Fibroblast of mammary gland (primary cell): ENCODE results near the gene TBC1D22A.

ENCODE experiments used
- DNase-seq: peaks from one replicate; pipeline ENCODE4 v3.0.0-alpha.2; 2010; ENCODE audit warnings: low read depth
- H3K4me3 ChIP-seq: 2 replicates; pipeline ENCODE4 v1.5.1; 2011; ENCODE audit warnings: low read depth, mild to moderate bottlenecking, low read length, moderate library complexity; ENCODE audit not compliant: control insufficient read depth
- TF ChIP-seq, protein P1 (sequence below): conservative IDR thresholded peaks from 2 replicates; pipeline ENCODE4 v1.5.1; 2011; ENCODE audit warnings: low read depth, low read length, inconsistent platforms; ENCODE audit not compliant: control insufficient read depth, insufficient read depth

TBC1D22A gene

DNA sequence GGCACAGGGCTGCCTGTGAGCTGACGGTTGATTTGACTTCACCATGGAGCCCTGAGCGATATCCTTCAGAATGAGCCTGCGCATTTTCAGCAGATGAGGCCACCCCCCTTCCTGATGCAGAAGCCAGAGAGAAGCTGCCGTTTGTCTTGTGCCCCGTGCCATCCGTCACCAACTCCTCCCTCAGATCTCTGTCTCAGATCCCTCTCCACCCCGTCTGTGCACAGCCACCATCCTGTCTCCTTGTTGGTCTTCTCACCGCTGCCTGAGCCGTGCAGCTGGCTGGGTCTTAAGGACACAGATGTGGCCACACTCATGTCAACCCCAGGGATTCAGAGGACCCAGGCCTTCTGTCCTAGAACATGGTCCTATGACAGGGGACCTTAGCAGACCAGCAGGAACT is 293.9 kb downstream of the TBC1D22A start:
- no peak for DNase-seq
- H3K4me3 ChIP-seq, result no peak overlapping the region
- TF ChIP-seq, protein P1, sequence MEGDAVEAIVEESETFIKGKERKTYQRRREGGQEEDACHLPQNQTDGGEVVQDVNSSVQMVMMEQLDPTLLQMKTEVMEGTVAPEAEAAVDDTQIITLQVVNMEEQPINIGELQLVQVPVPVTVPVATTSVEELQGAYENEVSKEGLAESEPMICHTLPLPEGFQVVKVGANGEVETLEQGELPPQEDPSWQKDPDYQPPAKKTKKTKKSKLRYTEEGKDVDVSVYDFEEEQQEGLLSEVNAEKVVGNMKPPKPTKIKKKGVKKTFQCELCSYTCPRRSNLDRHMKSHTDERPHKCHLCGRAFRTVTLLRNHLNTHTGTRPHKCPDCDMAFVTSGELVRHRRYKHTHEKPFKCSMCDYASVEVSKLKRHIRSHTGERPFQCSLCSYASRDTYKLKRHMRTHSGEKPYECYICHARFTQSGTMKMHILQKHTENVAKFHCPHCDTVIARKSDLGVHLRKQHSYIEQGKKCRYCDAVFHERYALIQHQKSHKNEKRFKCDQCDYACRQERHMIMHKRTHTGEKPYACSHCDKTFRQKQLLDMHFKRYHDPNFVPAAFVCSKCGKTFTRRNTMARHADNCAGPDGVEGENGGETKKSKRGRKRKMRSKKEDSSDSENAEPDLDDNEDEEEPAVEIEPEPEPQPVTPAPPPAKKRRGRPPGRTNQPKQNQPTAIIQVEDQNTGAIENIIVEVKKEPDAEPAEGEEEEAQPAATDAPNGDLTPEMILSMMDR, result no peak

DNA sequence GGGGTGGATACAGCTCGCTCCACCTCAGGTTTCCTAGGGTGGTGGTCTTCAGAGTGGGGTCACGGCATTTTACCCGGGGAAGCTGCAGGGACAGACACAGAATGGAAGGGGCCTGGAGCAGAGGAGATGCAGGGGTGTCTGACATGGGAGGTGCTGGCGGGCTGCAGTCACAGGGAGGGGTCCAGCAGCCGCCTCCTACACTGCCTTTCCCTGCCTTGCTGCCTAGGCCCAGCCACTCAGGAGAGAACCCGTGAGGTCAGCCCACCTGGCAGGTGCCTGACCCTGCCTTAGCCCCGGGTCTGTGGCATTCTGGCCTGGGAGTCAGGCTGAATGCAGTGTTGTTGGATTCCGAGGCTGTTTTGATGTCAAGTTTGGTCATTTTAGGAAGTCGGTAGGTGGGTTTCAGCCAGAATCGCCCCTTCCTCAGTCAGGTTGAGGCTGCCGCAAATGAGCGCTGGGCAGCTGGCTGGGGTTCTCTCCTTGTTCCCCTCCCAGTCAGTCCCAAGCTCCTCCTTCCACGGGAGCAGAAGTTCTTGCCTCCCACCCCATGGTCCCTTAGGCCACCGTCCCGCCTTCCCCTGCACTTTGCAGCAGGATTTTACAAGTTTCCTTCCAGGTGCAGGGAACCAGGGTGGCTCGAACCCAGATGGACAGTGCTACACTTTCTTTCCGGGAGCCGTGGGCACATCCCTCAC is 294.5 kb downstream of the TBC1D22A start:
- DNase-seq, result no peak
- TF ChIP-seq, protein P1, result no peak
- no peak overlapping the region for H3K4me3 ChIP-seq

DNA sequence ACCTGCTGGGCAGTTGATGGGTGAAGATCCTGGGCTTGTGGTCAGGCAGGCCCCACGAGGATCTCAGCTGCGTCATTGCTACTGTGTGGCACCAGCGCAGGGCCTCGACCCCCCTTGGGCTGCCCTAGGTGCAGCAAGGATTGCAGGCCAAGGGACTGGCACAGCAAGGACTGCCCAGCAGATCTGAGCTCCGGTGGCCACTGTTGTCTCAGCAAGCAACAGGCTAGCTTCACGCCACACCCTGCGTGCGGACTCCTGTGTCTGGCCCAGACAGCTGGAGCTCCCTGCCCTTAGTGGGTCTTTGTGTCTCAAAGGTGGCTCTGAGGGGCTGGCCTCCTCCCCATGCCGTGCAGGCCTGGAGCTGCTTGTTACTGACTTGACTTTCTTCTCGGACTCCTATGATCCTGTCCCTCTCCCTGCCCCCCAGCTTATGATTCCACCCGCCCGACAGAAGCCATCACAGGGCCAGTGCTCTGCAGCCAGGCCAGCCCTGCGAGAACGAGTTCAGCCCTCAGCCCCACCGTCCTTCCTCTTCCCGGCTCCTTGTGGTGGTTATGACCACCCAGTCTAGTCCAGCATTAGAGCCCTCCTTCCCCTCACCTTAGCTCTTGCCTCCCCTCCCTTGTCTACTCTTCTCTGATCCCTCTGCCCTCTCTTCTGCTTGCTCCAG is 295.6 kb downstream of the TBC1D22A start:
- TF ChIP-seq, protein P1, result no peak
- H3K4me3 ChIP-seq, result no peak overlapping the region
- no peak for DNase-seq

DNA sequence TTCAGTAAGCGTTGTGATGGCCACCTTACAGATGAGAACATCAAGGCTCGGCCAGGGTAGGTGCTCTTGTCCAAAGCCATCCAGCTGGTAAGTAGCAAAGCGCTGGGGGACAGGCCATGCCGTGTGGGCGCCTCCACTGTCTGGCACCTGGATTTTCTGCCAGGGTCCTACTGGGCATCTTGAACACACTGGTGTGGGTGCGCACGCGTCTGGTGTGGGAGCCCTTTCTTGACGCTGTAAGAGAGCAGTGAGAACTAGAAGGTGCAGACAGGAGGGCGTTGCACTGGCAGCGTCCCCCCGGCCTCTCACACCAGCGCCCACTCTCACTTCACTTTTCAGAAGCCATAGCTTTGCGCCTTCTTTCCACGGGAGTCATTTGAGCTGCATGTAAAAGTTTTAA is 296.6 kb downstream of the TBC1D22A start:
- DNase-seq, result no peak
- TF ChIP-seq, protein P1, result no peak
- H3K4me3 ChIP-seq, result no peak overlapping the region

DNA sequence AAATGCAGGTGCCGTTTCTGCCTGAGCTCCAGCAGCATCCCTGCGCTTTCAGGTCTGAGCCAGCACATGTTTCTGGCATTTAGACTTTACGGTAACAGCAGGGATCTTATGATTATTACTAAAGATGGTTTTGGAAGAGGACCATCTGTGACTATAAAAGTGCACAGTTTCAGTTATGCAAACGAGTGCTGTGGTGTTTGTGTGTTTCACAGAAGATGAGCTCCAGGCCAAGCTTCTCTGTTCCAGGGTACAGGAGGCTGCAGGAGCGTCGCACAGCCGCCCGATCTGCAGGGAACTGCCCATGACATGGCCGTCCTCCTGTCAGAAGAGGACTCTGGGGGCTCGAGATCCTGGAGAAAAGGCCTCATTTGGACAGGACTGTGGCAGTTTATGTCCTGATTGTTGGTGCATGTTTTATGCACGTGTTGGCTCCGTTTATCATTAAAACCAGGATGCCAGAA is 297.3 kb downstream of the TBC1D22A start:
- DNase-seq, result no peak
- TF ChIP-seq, protein P1, result no peak
- no peak overlapping the region for H3K4me3 ChIP-seq

DNA sequence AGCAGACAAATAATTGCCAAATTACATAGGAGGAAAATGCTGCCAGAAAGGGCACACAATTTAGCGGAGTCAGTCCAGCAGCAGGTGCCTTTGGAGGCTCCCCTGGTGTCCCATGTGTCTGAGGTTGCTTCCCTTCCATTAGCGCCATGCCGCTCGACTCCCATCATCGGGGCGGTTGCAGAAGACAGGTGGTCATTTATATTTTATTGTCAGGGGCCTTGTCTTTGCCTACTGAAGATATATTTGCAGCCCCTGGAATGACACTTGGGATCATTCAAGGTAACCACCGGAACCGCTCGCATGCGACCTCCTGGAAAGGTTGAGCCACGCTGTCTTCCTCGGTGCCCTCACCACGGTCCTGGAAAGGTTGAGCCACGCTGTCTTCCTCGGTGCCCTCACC is 298.3 kb downstream of the TBC1D22A start:
- no peak for DNase-seq
- TF ChIP-seq, protein P1, result no peak
- no peak overlapping the region for H3K4me3 ChIP-seq

DNA sequence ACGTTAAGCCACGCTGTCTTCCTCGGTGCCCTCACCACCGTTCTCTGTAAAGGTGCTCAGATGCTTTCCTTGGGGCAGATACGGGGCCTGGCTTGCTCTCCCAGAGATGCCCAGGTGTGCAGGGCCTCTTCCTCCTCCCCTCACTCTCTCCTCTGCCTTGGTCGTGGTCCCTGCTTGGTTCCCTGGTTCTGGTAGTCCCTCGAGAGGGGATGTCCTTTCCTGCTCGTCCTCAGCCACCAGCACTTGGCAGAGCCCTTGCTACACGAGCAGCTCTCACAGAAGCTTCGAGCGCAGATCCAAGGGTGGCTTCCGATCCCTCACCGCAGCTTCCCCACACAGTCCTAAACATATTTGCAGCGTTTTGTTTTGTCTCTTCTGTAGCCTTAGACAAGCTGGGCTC is 298.8 kb downstream of the TBC1D22A start:
- DNase-seq, result no peak
- H3K4me3 ChIP-seq, result no peak overlapping the region

More for the DNA sequence above, 298.8 kb downstream of the TBC1D22A start:
- TF ChIP-seq, protein P1, result no peak
